ENCODE measurements around the gene EVI5. TPM values are rescaled to one million over a fixed set of nuclear protein-coding genes. Genes with fewer than 3 reads are reported as not detected.
"Not testable (repeated sequence)": the region's sequence is repeated elsewhere in the genome, so short reads cannot be mapped to it uniquely, and the experiment has no call there.

The EVI5 gene
- total RNA-seq, 1 experiment from 2014 or later: 33.9 TPM

GRCh38 chr1:92527670-92528069 lies 257.2 kb downstream of the EVI5 start:
- Mint-ChIP-seq H3K9me3 (ENCODE audit: low read depth, unreplicated experiment) (no peaks in the 10 kb centered on the region), H3K27ac (ENCODE audit: unreplicated experiment) (no peak overlapping the region), H3K4me1 (ENCODE audit: low read depth, unreplicated experiment) (peaks cover 8% of the 10 kb centered on the region), H3K4me3 (ENCODE audit: low read depth, unreplicated experiment) (no peak overlapping the region), H3K27me3 (ENCODE audit: unreplicated experiment) (no peaks in the 10 kb centered on the region), H3K36me3 (ENCODE audit: insufficient read depth, unreplicated experiment) (no peaks in the 10 kb centered on the region)
- no TSS peak for BruUV-seq (replicated peaks)
- CTCF ChIA-PET: interaction anchor here (0.6 kb wide), 1 partner anchor 221 kb away, joined by 3 read pairs; no protein-coding TSS in a partner anchor
- TF ChIP-seq CTCF (IDR thresholded peaks at IDR 0.05; ENCODE audit: unreplicated experiment): no peak
- DNase-seq: no peak
- intact Hi-C loops (cut with micrococcal nuclease; ENCODE audit: unreplicated experiment): no loop called here

GRCh38 chr1:92524944-92525590 lies 259.8 kb downstream of the EVI5 start:
- H3K36me3 Mint-ChIP-seq (ENCODE audit: insufficient read depth, unreplicated experiment); H3K4me1 Mint-ChIP-seq (ENCODE audit: low read depth, unreplicated experiment); BruUV-seq (replicated peaks); H3K9me3 Mint-ChIP-seq (ENCODE audit: low read depth, unreplicated experiment); H3K27me3 Mint-ChIP-seq (ENCODE audit: unreplicated experiment); H3K27ac Mint-ChIP-seq (ENCODE audit: unreplicated experiment); intact Hi-C loops (cut with micrococcal nuclease; ENCODE audit: unreplicated experiment); DNase-seq; H3K4me3 Mint-ChIP-seq (ENCODE audit: low read depth, unreplicated experiment): not testable (repeated sequence)
- CTCF ChIA-PET: interaction anchor here (0.8 kb wide), 1 partner anchor 291 kb away, joined by 4 read pairs; no protein-coding TSS in a partner anchor

GRCh38 chr1:92519043-92519442 lies 265.9 kb downstream of the EVI5 start:
- no peak for TF ChIP-seq CTCF (IDR thresholded peaks at IDR 0.05; ENCODE audit: unreplicated experiment)
- H3K36me3 Mint-ChIP-seq (ENCODE audit: insufficient read depth, unreplicated experiment): no peaks in the 10 kb centered on the region
- no peaks in the 10 kb centered on the region for H3K27me3 Mint-ChIP-seq (ENCODE audit: unreplicated experiment)
- H3K27ac Mint-ChIP-seq (ENCODE audit: unreplicated experiment): no peak overlapping the region
- no peaks in the 10 kb centered on the region for H3K9me3 Mint-ChIP-seq (ENCODE audit: low read depth, unreplicated experiment)
- H3K4me1 Mint-ChIP-seq (ENCODE audit: low read depth, unreplicated experiment): no peaks in the 10 kb centered on the region
- no TSS peak for BruUV-seq (replicated peaks)
- intact Hi-C loops (cut with micrococcal nuclease; ENCODE audit: unreplicated experiment): no loop called here
- H3K4me3 Mint-ChIP-seq (ENCODE audit: low read depth, unreplicated experiment): no peak overlapping the region
- no peak for DNase-seq
- CTCF ChIA-PET: interaction anchor here (0.6 to 0.7 kb wide), 2 partner anchors 9 to 462 kb away, joined by 3 to 4 read pairs; no protein-coding TSS in a partner anchor

GRCh38 chr1:92516574-92516973 lies 268.3 kb downstream of the EVI5 start:
- Mint-ChIP-seq H3K4me3 (ENCODE audit: low read depth, unreplicated experiment) (no peak overlapping the region), H3K36me3 (ENCODE audit: insufficient read depth, unreplicated experiment) (no peaks in the 10 kb centered on the region), H3K4me1 (ENCODE audit: low read depth, unreplicated experiment) (no peaks in the 10 kb centered on the region), H3K27me3 (ENCODE audit: unreplicated experiment) (no peaks in the 10 kb centered on the region), H3K27ac (ENCODE audit: unreplicated experiment) (no peak overlapping the region), H3K9me3 (ENCODE audit: low read depth, unreplicated experiment) (no peaks in the 10 kb centered on the region)
- CTCF ChIA-PET: interaction anchor here (1.6 kb wide), 1 partner anchor 13 kb away, joined by 3 read pairs; no protein-coding TSS in a partner anchor
- TF ChIP-seq CTCF (IDR thresholded peaks at IDR 0.05; ENCODE audit: unreplicated experiment): no peak
- DNase-seq: no peak
- no TSS peak for BruUV-seq (replicated peaks)
- intact Hi-C loops (cut with micrococcal nuclease; ENCODE audit: unreplicated experiment): no loop called here

GRCh38 chr1:92515796-92516201 lies 269.1 kb downstream of the EVI5 start:
- Mint-ChIP-seq H3K9me3 (ENCODE audit: low read depth, unreplicated experiment) (no peaks in the 10 kb centered on the region), H3K36me3 (ENCODE audit: insufficient read depth, unreplicated experiment) (no peaks in the 10 kb centered on the region), H3K27me3 (ENCODE audit: unreplicated experiment) (no peaks in the 10 kb centered on the region), H3K4me3 (ENCODE audit: low read depth, unreplicated experiment) (no peak overlapping the region), H3K27ac (ENCODE audit: unreplicated experiment) (no peak overlapping the region), H3K4me1 (ENCODE audit: low read depth, unreplicated experiment) (no peaks in the 10 kb centered on the region)
- CTCF ChIA-PET: interaction anchor here (1.6 kb wide), 1 partner anchor 14 kb away, joined by 3 read pairs; no protein-coding TSS in a partner anchor
- intact Hi-C loops (cut with micrococcal nuclease; ENCODE audit: unreplicated experiment): no loop called here
- no peak for DNase-seq
- no peak for TF ChIP-seq CTCF (IDR thresholded peaks at IDR 0.05; ENCODE audit: unreplicated experiment)
- no TSS peak for BruUV-seq (replicated peaks)

Data from Calu3 (cell line).